ENCODE results near the gene CTXN3.

GRCh38 chr5:127634007-127634406, 14.9 kb upstream of the CTXN3 start:
- TF ChIP-seq EP300 (IDR thresholded peaks at IDR 0.05) (no peak), POLR2A (IDR thresholded peaks at IDR 0.05) (no peak), CTCF (IDR thresholded peaks at IDR 0.05) (no peak)
